HEK293 (cell line): Measurements from ENCODE around the gene SLC25A11.

Experiments used
- EGR2 ChIP-seq: fragments of 450-650 bp; formaldehyde crosslinking; IDR thresholded peaks from 2 replicates; pipeline ENCODE4 v1.5.1; 2016; ENCODE audit warnings: low read depth, missing biosample characterization, missing genetic modification characterization
- GLIS1 ChIP-seq: fragments of 450-650 bp; formaldehyde crosslinking; IDR thresholded peaks from 2 replicates; pipeline ENCODE4 v1.5.1; 2016; ENCODE audit warnings: missing biosample characterization, missing genetic modification characterization
- HIC1 ChIP-seq: fragments of 450-650 bp; formaldehyde crosslinking; IDR thresholded peaks from 2 replicates; pipeline ENCODE4 v1.5.1; 2016; ENCODE audit warnings: missing biosample characterization, missing genetic modification characterization
- SP2 ChIP-seq: fragments of 450-650 bp; formaldehyde crosslinking; IDR thresholded peaks from 2 replicates; pipeline ENCODE4 v1.5.1; 2016; ENCODE audit warnings: missing biosample characterization, missing genetic modification characterization
- TRIM28 ChIP-seq: IDR thresholded peaks from 2 replicates; pipeline ENCODE4 v1.6.1; 2011; ENCODE audit warnings: low read length, control low read depth, borderline replicate concordance
- ZBTB10 ChIP-seq: fragments of 450-650 bp; formaldehyde crosslinking; IDR thresholded peaks from 2 replicates; pipeline ENCODE4 v1.5.1; 2016; ENCODE audit warnings: missing biosample characterization, missing genetic modification characterization
- ZBTB44 ChIP-seq: fragments of 450-650 bp; IDR thresholded peaks from 2 replicates; pipeline ENCODE4 v1.5.1; 2018; ENCODE audit warnings: missing biosample characterization, mild to moderate bottlenecking, missing genetic modification characterization
- ZBTB6 ChIP-seq: fragments of 450-650 bp; formaldehyde crosslinking; IDR thresholded peaks from 2 replicates; pipeline ENCODE4 v1.5.1; 2017; ENCODE audit warnings: missing biosample characterization, missing genetic modification characterization
- ZFP69B ChIP-seq: fragments of 450-650 bp; formaldehyde crosslinking; IDR thresholded peaks from 2 replicates; pipeline ENCODE4 v1.5.1; 2016; ENCODE audit warnings: missing biosample characterization, missing genetic modification characterization
- ZNF121 ChIP-seq: fragments of 450-650 bp; formaldehyde crosslinking; IDR thresholded peaks from 2 replicates; pipeline ENCODE4 v1.5.1; 2016; ENCODE audit warnings: missing biosample characterization, missing genetic modification characterization
- ZNF155 ChIP-seq: fragments of 450-650 bp; formaldehyde crosslinking; IDR thresholded peaks from 2 replicates; pipeline ENCODE4 v1.5.1; 2016; ENCODE audit warnings: missing biosample characterization, missing genetic modification characterization
- ZNF2 ChIP-seq: fragments of 450-650 bp; formaldehyde crosslinking; IDR thresholded peaks from 2 replicates; pipeline ENCODE4 v1.5.1; 2016; ENCODE audit warnings: missing biosample characterization, missing genetic modification characterization
- ZNF23 ChIP-seq: fragments of 450-650 bp; formaldehyde crosslinking; IDR thresholded peaks from 2 replicates; pipeline ENCODE4 v1.5.1; 2016; ENCODE audit warnings: missing biosample characterization, missing genetic modification characterization, borderline replicate concordance
- ZNF26 ChIP-seq: fragments of 450-650 bp; formaldehyde crosslinking; IDR thresholded peaks from 2 replicates; pipeline ENCODE4 v1.5.1; 2016; ENCODE audit warnings: missing biosample characterization, missing genetic modification characterization
- ZNF521 ChIP-seq: fragments of 450-650 bp; formaldehyde crosslinking; IDR thresholded peaks from 2 replicates; pipeline ENCODE4 v1.5.1; 2017; ENCODE audit warnings: missing biosample characterization, mild to moderate bottlenecking, missing genetic modification characterization
- ZNF549 ChIP-seq: fragments of 450-650 bp; IDR thresholded peaks from 2 replicates; pipeline ENCODE4 v1.5.1; 2018; ENCODE audit warnings: missing biosample characterization, missing genetic modification characterization, mild to moderate bottlenecking, inconsistent platforms, moderate library complexity
- ZNF596 ChIP-seq: fragments of 450-650 bp; IDR thresholded peaks from 2 replicates; pipeline ENCODE4 v1.5.0; 2018; ENCODE audit warnings: missing biosample characterization, mild to moderate bottlenecking, missing genetic modification characterization, moderate library complexity
- ZNF600 ChIP-seq: fragments of 450-650 bp; formaldehyde crosslinking; IDR thresholded peaks from 2 replicates; pipeline ENCODE4 v1.5.1; 2016; ENCODE audit warnings: missing biosample characterization, missing genetic modification characterization
- ZNF660 ChIP-seq: fragments of 450-650 bp; IDR thresholded peaks from 2 replicates; pipeline ENCODE4 v1.5.1; 2018; ENCODE audit warnings: missing biosample characterization, mild to moderate bottlenecking, missing genetic modification characterization
- ZNF704 ChIP-seq: fragments of 450-650 bp; formaldehyde crosslinking; IDR thresholded peaks from 2 replicates; pipeline ENCODE4 v1.5.1; 2016; ENCODE audit warnings: missing biosample characterization, missing genetic modification characterization
- ZNF747 ChIP-seq: fragments of 450-650 bp; formaldehyde crosslinking; IDR thresholded peaks from 2 replicates; pipeline ENCODE4 v1.5.1; 2016; ENCODE audit warnings: missing biosample characterization, missing genetic modification characterization
- TF ChIP-seq, protein P1 (sequence below): fragments of 450-650 bp; formaldehyde crosslinking; IDR thresholded peaks from 2 replicates; pipeline ENCODE4 v1.5.1; 2016; ENCODE audit warnings: missing biosample characterization, missing genetic modification characterization, borderline replicate concordance
- TF ChIP-seq, protein P2 (sequence below): fragments of 450-650 bp; formaldehyde crosslinking; IDR thresholded peaks from 2 replicates; pipeline ENCODE4 v1.5.1; 2017; ENCODE audit warnings: missing biosample characterization, missing genetic modification characterization

The SLC25A11 gene

GRCh38 chr17:4967539-4968485 is 28.0 kb upstream of the SLC25A11 start, which contains the start of gene SPAG7 (continued):
- TF ChIP-seq ZBTB10 (tag by site-specific recombination), result 0 out of 2 replicates have a peak, but pooled peaks have one; percentile 20
- TF ChIP-seq TRIM28, result no peak
- no peak for TF ChIP-seq ZNF600 (tag by site-specific recombination)
- 0 out of 2 replicates have a peak, but pooled peaks have one; percentile 20 for TF ChIP-seq HIC1 (tag by site-specific recombination)
- peak; percentile 93 for TF ChIP-seq ZBTB44
- TF ChIP-seq ZNF521 (tag by site-specific recombination), result no peak
- TF ChIP-seq SP2 (tag by site-specific recombination), result no peak
- TF ChIP-seq ZNF660 (tag by site-specific recombination), result peak; percentile 96
- TF ChIP-seq ZNF747 (tag by site-specific recombination), result no peak
- TF ChIP-seq GLIS1 (tag by site-specific recombination), result peak; percentile 74
- TF ChIP-seq ZNF549 (tag by site-specific recombination), result no peak
- TF ChIP-seq, protein P1, sequence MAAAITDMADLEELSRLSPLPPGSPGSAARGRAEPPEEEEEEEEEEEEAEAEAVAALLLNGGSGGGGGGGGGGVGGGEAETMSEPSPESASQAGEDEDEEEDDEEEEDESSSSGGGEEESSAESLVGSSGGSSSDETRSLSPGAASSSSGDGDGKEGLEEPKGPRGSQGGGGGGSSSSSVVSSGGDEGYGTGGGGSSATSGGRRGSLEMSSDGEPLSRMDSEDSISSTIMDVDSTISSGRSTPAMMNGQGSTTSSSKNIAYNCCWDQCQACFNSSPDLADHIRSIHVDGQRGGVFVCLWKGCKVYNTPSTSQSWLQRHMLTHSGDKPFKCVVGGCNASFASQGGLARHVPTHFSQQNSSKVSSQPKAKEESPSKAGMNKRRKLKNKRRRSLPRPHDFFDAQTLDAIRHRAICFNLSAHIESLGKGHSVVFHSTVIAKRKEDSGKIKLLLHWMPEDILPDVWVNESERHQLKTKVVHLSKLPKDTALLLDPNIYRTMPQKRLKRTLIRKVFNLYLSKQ (tag by site-specific recombination), result no peak
- TF ChIP-seq EGR2 (tag by site-specific recombination), result peak; percentile 80
- TF ChIP-seq ZFP69B (tag by site-specific recombination), result peak; percentile 98
- no peak for TF ChIP-seq ZBTB6 (tag by site-specific recombination)
- TF ChIP-seq ZNF596 (tag by site-specific recombination), result no peak
- TF ChIP-seq ZNF155, result no peak
- TF ChIP-seq ZNF704, result no peak
- TF ChIP-seq ZNF23, result no peak
- TF ChIP-seq, protein P2, sequence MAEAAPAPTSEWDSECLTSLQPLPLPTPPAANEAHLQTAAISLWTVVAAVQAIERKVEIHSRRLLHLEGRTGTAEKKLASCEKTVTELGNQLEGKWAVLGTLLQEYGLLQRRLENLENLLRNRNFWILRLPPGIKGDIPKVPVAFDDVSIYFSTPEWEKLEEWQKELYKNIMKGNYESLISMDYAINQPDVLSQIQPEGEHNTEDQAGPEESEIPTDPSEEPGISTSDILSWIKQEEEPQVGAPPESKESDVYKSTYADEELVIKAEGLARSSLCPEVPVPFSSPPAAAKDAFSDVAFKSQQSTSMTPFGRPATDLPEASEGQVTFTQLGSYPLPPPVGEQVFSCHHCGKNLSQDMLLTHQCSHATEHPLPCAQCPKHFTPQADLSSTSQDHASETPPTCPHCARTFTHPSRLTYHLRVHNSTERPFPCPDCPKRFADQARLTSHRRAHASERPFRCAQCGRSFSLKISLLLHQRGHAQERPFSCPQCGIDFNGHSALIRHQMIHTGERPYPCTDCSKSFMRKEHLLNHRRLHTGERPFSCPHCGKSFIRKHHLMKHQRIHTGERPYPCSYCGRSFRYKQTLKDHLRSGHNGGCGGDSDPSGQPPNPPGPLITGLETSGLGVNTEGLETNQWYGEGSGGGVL (tag by site-specific recombination), result 0 out of 2 replicates have a peak, but pooled peaks have one; percentile 19
- TF ChIP-seq ZNF26, result no peak
- no peak for TF ChIP-seq ZNF121
- peak; percentile 92 for TF ChIP-seq ZNF2 (tag by site-specific recombination)
